GM21723 (cell line): ENCODE measurements around the gene PES1.
"Not testable (repeated sequence)": the region's sequence is repeated elsewhere in the genome, so short reads cannot be mapped to it uniquely, and the experiment has no call there.

Source experiments
- ATAC-seq: cut with Tn5 transposase; IDR thresholded peaks from one replicate; pipeline ENCODE4 v1.9.1; 2021; ENCODE audit warnings: mild to moderate bottlenecking, moderate library complexity; ENCODE audit not compliant: unreplicated experiment

The PES1 gene

DNA sequence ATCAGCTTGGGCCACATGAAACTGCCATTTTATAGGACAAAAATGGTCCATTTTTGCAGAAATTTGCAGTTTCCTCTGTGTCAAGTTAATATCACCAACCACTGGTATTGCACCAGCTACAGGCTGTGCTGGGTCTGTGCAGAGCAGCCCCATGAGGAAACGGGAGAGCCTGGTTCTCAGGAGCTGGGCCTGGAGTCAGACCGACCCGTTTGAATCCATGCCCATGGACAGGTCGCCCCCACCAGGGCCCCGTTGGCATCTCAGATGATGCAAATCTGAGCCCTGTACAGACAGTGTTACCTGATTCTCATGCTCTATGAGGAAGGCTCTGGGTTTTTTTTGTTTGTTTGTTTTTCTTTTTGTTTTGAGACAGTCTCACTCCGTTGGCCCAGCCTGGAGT lies 35.3 kb downstream of the PES1 start:
- ATAC-seq, result no peak

DNA sequence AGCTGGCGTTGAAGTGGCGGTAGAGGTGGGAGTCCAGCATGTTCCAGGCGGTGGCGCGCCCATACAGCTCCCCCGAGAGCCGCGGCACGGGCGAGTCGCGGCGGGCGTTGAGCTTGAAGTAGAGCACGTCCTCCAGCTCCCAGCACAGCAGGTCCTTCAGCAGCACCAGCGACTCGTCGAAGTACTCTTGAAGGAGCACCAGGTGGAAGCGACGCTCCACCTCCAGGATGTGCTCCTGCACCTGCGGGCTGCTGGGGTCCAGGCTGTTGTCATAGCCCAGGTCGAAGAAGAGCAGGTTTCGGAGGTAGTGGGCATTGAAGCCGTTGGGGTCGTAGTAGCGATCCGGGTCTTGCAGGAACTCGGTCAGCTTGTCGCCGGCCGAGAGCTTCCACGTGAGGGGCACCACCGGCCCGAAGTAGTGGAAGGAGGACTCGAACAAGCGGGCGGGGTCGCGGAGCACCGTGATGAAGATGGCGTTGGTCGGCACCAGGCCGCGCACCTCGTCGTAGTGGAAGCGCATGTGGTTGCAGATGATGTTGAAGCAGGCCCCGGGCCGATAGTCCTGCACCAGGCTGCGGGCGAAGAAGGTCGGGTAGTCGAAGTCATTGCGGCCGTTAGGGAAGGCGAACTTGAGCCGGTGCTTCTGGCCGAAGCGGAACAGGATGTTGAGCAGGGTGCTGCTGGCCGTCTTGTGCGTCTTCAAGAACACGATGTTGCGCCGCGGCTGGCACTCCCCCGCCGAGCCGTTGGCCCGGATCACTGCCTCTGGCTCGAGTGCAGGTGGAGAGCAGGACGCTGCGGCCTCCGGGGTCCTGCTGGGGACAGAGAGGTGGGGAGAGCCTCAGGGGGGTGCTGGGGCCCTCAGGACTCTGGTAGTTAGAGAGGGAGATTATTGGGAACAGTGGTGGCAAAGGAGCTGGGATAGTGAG lies 36.2 kb downstream of the PES1 start:
- ATAC-seq, result no peak

DNA sequence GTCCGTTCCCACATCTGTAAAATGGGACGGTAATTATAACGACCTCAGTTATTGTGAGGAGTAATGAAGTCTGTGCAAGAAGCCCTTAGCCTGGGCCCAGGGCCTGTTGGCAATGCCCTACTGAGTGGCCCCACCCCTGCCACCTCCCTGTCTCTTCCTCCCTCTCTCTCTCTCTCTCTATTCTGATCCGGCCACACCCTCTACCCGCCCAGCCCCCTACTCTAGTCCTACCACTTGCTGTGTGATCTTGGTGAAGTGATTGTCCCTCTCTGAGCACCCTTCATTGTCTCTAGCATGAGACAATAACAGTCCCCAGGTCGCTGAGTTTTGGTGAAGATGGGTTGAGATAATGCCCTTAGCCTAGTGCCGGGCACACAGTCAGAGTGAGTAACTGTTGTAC lies 37.7 kb downstream of the PES1 start:
- no peak for ATAC-seq

DNA sequence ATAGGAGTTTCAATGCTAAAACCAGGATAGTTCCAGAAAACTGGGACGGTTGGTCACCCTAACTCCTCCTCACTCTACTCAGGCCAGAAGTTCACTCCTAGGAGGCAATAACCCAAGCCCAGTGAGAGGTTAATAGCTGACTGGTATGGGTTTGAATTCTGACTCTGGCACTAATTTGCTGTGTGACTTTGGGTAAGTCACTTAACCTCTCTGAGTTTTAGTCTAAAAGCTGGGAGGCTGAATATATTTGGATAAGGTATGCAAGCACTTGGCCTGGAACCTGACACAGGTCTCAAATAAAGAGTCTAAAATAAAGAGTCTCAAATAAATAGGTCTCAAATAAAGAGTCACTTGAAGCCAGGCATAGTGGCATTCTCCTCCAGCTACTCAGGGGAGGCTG lies 39.0 kb downstream of the PES1 start:
- ATAC-seq, result no peak

DNA sequence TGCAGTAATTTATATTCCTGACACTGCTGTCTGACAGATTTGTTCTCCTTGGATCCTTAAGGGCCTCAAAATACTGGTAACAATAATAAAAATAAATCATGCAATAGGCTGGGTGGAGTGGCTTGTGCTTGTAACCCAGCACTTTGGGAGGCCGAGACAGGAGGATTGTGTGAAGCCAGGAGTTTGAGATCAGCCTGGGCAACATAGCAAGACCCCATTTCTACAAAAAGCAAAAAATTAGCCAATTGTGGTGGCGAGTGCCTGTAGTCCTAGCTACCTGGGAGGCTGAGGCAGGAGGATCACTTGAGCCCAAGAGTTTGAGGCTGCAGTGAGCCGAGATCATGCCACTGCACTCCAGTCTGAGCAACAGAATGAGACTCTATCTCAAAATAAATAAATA lies 39.9 kb downstream of the PES1 start:
- not testable (repeated sequence) for ATAC-seq

DNA sequence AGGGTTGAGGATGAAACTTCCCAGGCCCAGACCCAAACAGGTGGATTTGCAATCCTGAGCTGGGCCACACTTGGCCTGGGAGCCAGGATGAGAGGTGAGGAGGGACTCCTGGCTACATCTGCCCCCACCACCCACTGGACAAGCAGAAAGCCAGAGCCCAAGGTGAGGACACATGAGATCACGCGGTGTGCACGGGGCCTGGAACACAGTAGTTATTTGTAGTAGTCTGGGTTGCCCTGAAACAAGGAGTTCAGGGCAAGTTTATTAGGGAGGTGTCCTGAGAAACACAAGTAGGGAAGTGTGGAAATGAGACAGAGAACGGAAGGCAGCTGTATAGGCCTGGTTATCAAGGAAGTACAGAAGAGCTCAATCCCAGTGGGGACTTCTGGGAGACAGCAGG lies 44.5 kb downstream of the PES1 start:
- no peak for ATAC-seq

DNA sequence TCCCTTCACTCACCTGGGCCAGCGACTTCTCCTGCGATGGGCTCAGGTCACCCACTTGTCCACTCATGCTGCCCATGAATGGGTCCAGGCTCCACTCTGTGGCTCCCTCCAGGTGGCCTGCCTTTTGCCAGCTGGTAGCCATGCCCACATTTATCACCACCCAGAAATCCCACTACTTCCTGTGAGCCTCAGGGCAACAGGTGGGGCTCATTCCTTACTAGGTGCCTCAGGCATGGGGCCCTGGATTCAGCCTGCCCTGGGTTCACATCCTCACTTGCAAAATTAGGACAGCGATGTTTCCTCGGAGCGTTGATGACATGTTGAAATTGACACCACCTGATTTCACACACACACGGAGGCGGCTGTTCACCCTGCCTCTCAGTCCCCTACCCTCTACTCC lies 45.1 kb downstream of the PES1 start, which contains the start of gene SEC14L6:
SEC14L6 (minus strand) TSS at position 126 of the 400 bp plus-strand sequence; CDS start at position 67, 59 bp downstream.
- no peak for ATAC-seq

DNA sequence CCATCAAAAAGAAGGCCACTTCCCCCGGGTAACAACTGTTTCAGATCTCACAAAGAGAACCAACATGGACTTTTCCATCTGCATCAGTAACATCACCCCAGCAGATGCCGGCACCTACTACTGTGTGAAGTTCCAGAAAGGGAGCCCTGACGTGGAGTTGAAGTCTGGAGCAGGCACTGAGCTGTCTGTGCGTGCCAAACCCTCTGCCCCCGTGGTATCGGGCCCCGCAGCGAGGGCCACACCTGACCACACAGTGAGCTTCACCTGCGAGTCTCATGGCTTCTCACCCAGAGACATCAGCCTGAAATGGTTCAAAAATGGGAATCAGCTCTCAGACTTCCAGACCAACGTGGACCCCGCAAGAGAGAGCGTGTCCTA lies 48.9 kb downstream of the PES1 start:
- no peak for ATAC-seq

DNA sequence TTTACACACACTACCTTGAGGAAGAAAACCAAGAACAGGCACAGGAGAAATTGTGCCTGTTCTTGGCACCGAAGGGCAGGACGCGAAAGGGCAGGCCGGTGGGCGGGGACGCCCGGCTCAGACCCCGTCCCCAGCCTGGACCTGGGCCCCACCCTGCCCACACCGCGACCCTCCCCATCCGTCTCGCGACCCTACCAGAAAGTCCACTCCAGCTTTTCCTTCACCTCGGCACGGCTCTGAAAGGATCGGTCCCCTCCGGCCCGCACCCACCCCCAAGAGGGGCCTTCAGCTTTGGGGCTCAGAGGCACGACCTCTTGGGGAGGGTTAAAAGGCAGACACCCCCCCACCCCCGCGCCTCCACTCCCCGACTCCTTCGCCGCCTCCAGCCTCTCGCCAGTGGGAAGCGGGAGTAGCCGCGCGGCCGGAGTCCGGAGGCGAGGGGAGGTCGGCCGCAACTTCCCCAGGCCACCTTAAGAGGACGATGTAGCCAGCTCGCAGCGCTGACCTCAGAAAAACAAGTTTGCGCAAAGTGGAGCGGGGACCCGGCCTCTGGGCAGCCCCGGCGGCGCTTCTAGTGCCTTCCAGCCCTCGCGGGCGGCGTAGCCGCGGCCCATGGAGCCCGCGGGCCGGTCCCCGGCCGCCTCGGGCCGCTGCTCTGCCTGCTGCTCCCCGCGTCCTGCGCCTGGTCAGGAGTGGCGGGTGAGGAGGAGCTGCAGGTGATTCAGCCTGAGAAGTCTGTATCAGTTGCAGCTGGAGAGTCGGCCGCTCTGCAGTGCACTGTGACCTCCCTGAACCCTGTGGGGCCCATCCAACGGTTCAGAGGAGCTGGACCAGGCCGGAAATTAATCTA lies 49.5 kb downstream of the PES1 start:
- no peak for ATAC-seq

DNA sequence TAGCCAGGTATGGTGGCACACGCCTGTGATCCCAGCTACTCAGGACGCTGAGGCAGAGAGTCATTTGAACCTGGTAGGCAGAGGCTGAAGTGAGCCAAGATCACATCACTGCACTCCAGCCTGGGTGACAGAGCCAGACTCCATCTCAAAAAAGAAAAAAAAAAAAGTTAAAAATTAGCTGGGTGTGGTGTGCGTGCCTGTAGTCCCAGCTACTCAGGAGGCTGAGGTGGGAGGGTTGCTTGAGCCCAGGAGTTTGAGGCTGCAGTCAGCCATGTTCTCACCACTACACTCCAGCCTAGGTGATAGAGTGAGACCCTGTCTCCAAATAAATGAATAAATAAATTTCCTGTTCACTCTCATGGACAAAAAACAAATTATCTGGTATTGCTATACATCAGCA lies 50.2 kb downstream of the PES1 start:
- ATAC-seq, result not testable (repeated sequence)

DNA sequence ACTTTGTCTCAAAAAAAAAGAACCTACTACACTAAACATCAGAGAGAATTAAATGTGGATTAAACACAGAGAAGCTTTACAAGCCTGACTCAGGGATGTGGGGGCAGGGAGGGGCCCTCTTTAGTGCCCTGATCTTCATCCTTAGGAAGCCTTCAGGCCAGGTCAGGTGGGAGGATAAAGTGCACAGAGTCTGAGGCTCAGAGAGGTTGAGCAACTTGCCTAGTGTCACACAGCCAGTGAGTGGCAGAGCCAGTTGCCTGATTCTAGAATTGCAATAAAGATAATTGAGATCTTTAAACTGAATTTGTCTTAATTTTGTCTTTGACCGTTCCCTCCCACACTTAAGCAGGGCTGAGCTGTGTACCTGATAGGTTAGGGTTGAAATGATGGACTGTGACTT lies 52.3 kb downstream of the PES1 start:
- no peak for ATAC-seq

DNA sequence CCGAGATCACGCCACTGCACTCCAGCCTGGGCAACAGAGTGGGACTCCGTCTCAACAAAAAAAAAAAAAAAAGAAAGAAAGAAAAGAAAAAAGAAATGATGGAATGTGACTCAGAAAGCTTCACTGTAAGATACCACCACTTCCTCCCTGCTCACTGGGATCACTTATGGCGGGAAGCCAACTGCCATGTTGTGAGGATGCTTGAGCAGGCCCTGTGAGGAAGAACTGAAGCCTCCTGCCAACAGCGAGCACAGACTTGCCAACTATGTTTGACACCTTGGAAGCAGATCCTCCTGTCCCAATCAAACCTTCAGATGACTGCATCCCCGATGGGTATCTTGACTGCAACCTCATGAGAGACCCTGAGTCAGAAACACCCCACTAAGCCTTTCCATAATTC lies 53.4 kb downstream of the PES1 start:
- ATAC-seq, result no peak

DNA sequence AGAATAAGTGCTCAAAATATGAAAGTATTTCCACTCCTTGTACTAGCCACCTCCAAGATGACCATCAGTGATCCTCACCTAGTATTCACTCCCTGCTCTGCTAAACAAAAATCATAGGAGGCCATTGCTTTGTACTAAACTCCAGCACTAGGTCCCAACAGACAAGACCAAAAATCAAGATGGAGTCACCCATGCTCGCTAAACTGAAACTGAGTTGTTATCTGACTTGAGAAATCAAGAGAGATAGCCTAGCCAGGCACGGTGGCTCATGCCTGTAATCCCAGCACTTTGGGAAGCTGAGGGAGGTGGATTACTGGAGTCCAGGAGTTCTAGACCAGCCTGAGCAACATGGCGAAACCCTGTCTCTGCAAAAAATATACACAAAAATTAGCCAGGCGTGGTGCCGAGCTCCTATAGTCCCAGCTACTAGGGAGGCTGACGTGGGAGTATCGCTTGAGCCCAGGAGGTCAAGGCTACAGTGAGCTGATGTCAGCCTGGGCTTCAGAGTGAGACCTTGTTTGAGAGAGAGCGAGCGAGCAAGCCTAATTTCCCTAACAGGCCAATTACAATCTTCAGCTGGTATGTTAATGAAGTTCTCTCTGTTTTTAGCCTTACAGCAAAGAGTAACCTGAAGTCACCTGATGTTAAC lies 54.5 kb downstream of the PES1 start:
- no peak for ATAC-seq

DNA sequence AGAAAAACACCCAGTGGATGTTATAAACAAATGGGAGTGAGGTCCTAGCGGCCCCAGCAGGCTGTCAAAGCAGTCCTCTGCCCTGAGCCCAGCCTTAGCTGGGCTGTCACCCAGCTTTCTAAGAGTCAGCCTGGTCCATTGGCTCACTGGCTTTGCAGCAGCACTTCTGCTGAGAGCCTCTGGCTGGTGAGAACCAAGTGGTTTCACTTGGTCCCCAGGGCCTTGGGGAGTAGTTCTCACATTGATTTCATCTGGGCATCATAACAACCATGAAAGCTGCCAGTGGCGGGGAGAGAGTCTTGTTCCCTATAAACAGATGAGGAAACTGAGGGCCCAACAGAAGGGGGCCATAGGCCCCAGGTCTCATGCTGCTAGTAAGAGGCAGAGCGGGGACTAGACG lies 56.5 kb downstream of the PES1 start:
- no peak for ATAC-seq

DNA sequence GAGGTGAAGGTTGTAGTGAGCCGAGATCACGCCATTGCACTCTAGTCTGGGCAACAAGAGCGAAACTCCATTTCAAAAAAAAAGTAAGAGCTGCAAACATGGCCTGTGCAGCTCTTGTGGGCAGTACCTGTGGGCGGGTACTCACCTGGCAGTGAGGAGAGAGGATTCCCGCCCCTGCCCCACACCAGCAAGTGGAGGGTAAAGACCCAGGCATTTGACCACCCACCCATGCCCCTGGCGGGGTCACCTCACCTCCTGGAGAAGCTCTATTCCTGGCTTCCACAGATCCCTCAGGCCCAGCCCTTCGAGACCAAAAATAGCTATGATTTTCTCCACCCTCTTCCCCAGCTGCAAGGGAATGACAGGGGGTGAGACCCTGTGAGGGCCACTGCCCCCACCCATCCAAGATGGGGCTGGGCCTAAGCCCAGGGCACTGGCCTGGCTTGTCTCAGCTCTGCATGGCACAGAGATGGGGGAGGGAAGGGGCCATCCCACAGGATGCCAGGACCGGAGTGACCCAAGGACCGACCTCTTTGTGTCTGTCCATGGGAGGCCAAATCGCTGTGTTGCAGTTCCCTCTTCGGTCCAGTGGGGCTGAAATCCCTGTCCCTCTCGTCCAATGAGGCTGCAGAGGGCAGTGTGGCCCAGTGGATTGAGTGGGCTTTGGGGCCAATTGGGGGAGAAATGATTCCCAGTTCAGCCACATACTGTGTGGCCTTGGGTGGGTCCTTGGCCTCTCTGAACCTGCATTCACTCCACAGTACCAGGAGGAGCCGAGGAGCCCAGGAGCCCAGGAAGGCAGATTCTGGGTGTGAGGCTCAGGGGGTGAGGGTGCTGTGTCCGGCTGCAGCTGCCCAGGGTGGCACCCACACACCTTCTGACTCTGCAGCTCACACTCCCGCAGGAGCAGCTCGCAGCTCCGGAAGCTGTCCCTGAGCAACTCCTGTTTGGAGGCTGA lies 59.8 kb downstream of the PES1 start:
- ATAC-seq, result no peak

DNA sequence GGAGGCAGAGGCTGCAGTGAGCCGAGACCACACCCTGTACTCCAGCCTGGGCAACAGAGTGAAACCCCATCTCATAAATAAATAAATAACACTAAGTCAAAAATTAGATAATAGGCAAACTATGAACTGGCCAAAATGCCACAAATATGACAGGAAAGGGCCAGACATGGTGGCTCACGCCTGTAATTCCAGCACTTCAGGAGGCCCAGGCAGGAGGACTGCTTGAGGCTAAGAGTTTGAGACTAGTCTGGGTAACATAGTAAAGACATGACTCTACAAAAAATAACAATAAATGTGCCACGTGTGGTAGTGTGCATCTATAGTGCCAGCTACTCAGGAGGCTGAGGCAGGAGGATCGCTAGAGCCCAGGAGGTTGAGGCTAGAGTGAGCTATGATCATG lies 65.1 kb downstream of the PES1 start:
- no peak for ATAC-seq
